Measurements from ENCODE around the gene COPS3.

DNA sequence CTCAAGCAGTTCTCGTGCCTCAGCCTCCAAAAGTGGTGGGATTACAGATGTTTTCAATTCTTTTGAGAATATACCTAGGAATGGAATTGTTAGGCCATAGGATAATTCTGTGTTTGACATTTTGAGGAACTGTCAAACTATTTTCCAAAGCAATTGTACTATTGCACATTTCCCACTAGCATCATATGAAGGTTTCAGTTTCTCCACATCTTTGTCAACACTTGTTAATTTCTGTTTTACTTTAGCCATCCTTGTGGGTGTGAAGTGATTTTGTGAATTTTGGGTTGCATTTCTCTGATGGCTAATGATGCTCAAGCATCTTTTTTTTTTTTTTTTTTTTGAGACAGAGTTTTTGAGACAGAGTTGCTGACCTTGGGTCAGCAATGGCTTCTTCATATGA, 28.3 kb upstream of the COPS3 start:
- TF ChIP-seq CTCF (IDR thresholded peaks at IDR 0.05; ENCODE audit: low read depth, low read length, missing input control), result no peak
- TF ChIP-seq GABPA (IDR thresholded peaks at IDR 0.05 in 1 of 2, conservative IDR thresholded peaks at IDR 0.05 in 1 of 2), result no peak
- TF ChIP-seq, protein P1, sequence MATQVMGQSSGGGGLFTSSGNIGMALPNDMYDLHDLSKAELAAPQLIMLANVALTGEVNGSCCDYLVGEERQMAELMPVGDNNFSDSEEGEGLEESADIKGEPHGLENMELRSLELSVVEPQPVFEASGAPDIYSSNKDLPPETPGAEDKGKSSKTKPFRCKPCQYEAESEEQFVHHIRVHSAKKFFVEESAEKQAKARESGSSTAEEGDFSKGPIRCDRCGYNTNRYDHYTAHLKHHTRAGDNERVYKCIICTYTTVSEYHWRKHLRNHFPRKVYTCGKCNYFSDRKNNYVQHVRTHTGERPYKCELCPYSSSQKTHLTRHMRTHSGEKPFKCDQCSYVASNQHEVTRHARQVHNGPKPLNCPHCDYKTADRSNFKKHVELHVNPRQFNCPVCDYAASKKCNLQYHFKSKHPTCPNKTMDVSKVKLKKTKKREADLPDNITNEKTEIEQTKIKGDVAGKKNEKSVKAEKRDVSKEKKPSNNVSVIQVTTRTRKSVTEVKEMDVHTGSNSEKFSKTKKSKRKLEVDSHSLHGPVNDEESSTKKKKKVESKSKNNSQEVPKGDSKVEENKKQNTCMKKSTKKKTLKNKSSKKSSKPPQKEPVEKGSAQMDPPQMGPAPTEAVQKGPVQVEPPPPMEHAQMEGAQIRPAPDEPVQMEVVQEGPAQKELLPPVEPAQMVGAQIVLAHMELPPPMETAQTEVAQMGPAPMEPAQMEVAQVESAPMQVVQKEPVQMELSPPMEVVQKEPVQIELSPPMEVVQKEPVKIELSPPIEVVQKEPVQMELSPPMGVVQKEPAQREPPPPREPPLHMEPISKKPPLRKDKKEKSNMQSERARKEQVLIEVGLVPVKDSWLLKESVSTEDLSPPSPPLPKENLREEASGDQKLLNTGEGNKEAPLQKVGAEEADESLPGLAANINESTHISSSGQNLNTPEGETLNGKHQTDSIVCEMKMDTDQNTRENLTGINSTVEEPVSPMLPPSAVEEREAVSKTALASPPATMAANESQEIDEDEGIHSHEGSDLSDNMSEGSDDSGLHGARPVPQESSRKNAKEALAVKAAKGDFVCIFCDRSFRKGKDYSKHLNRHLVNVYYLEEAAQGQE (IDR thresholded peaks at IDR 0.05), result no peak

All from liver (tissue), 3 donors.